ENCODE results near the gene LARP4B.

The LARP4B gene

DNA sequence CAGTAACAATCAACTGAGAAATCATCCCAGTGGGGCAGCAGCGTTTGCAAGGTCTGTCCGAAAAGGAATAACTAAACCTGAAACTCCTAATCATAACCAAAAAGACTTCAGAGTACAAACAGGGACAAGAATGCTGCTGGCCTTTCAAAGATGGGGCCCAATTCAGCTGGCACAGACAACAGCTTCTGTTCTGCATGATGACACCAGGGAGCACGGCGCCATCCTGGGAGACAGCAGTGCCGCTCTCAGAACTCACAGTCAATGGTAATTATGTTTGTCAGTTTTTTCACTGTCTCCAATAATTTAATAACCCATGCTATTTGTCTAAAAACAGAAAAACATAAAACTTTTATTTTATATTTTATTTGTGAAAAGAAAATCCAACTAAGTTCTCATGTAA, 90.0 kb downstream of the LARP4B start:
- H3K36me3 ChIP-seq (replicated peaks; ENCODE audit: low read depth, low read length): peaks cover 39% of the 10 kb centered on the region
- TF ChIP-seq, protein P1, sequence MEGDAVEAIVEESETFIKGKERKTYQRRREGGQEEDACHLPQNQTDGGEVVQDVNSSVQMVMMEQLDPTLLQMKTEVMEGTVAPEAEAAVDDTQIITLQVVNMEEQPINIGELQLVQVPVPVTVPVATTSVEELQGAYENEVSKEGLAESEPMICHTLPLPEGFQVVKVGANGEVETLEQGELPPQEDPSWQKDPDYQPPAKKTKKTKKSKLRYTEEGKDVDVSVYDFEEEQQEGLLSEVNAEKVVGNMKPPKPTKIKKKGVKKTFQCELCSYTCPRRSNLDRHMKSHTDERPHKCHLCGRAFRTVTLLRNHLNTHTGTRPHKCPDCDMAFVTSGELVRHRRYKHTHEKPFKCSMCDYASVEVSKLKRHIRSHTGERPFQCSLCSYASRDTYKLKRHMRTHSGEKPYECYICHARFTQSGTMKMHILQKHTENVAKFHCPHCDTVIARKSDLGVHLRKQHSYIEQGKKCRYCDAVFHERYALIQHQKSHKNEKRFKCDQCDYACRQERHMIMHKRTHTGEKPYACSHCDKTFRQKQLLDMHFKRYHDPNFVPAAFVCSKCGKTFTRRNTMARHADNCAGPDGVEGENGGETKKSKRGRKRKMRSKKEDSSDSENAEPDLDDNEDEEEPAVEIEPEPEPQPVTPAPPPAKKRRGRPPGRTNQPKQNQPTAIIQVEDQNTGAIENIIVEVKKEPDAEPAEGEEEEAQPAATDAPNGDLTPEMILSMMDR (IDR thresholded peaks at IDR 0.05; ENCODE audit: low read depth, low read length): no peak
- no peak for TF ChIP-seq EZH2phosphoT487 (IDR thresholded peaks at IDR 0.05; ENCODE audit: low read depth)

DNA sequence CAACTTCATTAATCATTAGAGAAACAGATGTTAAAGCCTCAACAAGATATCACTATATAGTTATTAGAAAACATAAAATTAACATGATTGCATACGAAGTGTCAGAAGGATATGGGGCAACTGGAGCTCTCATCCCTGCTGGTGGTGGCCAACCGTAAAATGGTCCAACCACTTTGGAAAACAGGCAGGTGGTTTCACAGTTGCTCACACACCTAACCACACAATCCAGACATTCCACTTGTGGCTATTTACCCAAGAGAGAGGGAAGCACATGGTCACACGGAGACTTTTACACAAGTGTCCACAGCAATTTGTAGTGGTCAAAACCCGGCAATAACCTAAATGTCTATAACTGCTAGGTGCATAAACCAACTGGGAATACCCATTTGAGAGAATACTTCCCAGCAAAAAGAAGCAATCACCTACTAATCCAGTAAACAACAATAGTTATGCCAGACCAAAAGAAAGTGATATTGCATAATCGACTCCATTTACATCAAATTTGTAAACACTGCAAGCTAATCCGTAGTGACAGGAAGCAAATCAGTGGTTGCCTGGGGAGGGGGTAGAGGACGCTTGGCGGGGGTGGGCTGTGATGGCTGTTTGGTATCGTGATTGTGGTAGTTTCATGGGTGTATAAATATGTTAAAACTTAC, 91.8 kb downstream of the LARP4B start:
- H3K79me2 ChIP-seq (ENCODE audit: low read length): peaks cover 44% of the 10 kb centered on the region
- peaks cover 36% of the 10 kb centered on the region for H3K36me3 ChIP-seq (replicated peaks; ENCODE audit: low read depth, low read length)
- no peaks in the 10 kb centered on the region for H3K4me1 ChIP-seq (ENCODE audit: low read length)
- H3K27ac ChIP-seq (ENCODE audit: low read length): no peak overlapping the region
- no peaks in the 10 kb centered on the region for H3K27me3 ChIP-seq (ENCODE audit: low read depth, low read length)
- no peak overlapping the region for H2AFZ ChIP-seq (ENCODE audit: low read depth, low read length)
- no peak for TF ChIP-seq EZH2phosphoT487 (IDR thresholded peaks at IDR 0.05; ENCODE audit: low read depth)
- TF ChIP-seq, protein P1 (IDR thresholded peaks at IDR 0.05; ENCODE audit: low read depth, low read length): no peak
- H3K4me2 ChIP-seq (ENCODE audit: low read length): no peak overlapping the region
- no peak overlapping the region for H3K4me3 ChIP-seq (ENCODE audit: low read length)
- no peak overlapping the region for H3K9ac ChIP-seq (ENCODE audit: low read length)
- peaks cover 29% of the 10 kb centered on the region for H4K20me1 ChIP-seq (ENCODE audit: insufficient read depth, low read length)
- H3K9me3 ChIP-seq (ENCODE audit: insufficient read depth, low read length): no peaks in the 10 kb centered on the region

More for the DNA sequence above, 90.0 kb downstream of the LARP4B start:
- H3K4me3 ChIP-seq (ENCODE audit: low read length): no peak overlapping the region
- H2AFZ ChIP-seq (ENCODE audit: low read depth, low read length): no peak overlapping the region
- H4K20me1 ChIP-seq (ENCODE audit: insufficient read depth, low read length): peaks cover 48% of the 10 kb centered on the region
- no peak overlapping the region for H3K4me2 ChIP-seq (ENCODE audit: low read length)
- H3K27ac ChIP-seq (ENCODE audit: low read length): no peak overlapping the region
- peaks cover 62% of the 10 kb centered on the region for H3K79me2 ChIP-seq (ENCODE audit: low read length)
- H3K27me3 ChIP-seq (ENCODE audit: low read depth, low read length): no peaks in the 10 kb centered on the region
- H3K9me3 ChIP-seq (ENCODE audit: insufficient read depth, low read length): no peaks in the 10 kb centered on the region
- peaks cover 8% of the 10 kb centered on the region; the same call in 1 of the 2 replicates for H3K4me1 ChIP-seq (ENCODE audit: low read length)
- no peak overlapping the region for H3K9ac ChIP-seq (ENCODE audit: low read length)

DNA sequence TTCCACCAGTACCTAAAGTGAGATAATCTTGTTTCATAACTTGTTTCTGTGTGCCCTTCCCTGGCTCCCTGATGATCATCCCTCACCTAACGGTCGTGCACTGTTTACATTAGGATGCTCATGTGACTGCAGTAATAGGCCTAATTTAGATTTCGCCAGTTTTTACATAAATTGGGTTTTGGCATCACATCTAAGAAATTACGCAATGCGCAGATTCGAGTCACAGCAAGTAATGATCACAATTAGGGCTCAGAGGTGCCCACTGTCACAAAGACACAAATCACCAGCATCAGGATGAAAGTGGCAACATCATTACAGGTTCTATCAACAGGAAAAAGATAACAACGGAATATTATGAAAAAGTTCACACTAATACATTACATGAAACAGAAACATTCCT, 94.7 kb downstream of the LARP4B start:
- peaks cover 34% of the 10 kb centered on the region for H3K36me3 ChIP-seq (replicated peaks; ENCODE audit: low read depth, low read length)
- H4K20me1 ChIP-seq (ENCODE audit: insufficient read depth, low read length): peaks cover 28% of the 10 kb centered on the region
- H3K79me2 ChIP-seq (ENCODE audit: low read length): peaks cover 42% of the 10 kb centered on the region

DNA sequence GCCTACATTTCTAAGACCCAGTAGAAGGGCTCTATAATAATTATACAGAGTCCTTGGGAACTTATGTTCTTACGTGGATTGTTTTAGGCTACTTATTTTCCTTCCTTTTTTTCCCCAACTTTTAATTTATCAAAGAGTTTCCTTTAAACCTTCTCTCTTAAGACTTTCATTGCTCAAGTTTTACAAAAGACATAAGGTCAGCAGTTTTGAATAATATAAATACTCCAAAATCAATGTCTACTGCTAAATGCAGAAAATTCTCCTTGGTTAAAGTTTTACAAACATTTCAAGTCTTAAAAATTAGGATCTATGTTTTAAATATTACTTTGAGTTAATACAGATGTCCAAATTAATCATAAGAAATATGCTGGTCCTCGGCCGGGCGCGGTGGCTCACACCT, 97.0 kb downstream of the LARP4B start:
- H3K4me3 ChIP-seq (ENCODE audit: low read length): no peak overlapping the region
- peaks cover 24% of the 10 kb centered on the region for H4K20me1 ChIP-seq (ENCODE audit: insufficient read depth, low read length)
- no peak overlapping the region for H3K27ac ChIP-seq (ENCODE audit: low read length)
- no peaks in the 10 kb centered on the region for H3K4me1 ChIP-seq (ENCODE audit: low read length)
- no peak overlapping the region for H3K9ac ChIP-seq (ENCODE audit: low read length)
- peaks cover 26% of the 10 kb centered on the region for H3K36me3 ChIP-seq (replicated peaks; ENCODE audit: low read depth, low read length)
- H3K4me2 ChIP-seq (ENCODE audit: low read length): no peak overlapping the region
- H3K27me3 ChIP-seq (ENCODE audit: low read depth, low read length): no peaks in the 10 kb centered on the region
- TF ChIP-seq, protein P1 (IDR thresholded peaks at IDR 0.05; ENCODE audit: low read depth, low read length): no peak
- TF ChIP-seq EZH2phosphoT487 (IDR thresholded peaks at IDR 0.05; ENCODE audit: low read depth): no peak
- H3K79me2 ChIP-seq (ENCODE audit: low read length): peaks cover 33% of the 10 kb centered on the region
- H3K9me3 ChIP-seq (ENCODE audit: insufficient read depth, low read length): no peaks in the 10 kb centered on the region
- H2AFZ ChIP-seq (ENCODE audit: low read depth, low read length): no peak overlapping the region

More for the DNA sequence above, 94.7 kb downstream of the LARP4B start:
- TF ChIP-seq, protein P1 (IDR thresholded peaks at IDR 0.05; ENCODE audit: low read depth, low read length): no peak
- no peak for TF ChIP-seq EZH2phosphoT487 (IDR thresholded peaks at IDR 0.05; ENCODE audit: low read depth)
- Histone ChIP-seq H3K4me3 (ENCODE audit: low read length) (no peak overlapping the region), H3K4me2 (ENCODE audit: low read length) (no peak overlapping the region), H3K4me1 (ENCODE audit: low read length) (no peaks in the 10 kb centered on the region), H3K9me3 (ENCODE audit: insufficient read depth, low read length) (no peaks in the 10 kb centered on the region), H2AFZ (ENCODE audit: low read depth, low read length) (no peak overlapping the region), H3K9ac (ENCODE audit: low read length) (no peak overlapping the region), H3K27me3 (ENCODE audit: low read depth, low read length) (no peaks in the 10 kb centered on the region), H3K27ac (ENCODE audit: low read length) (no peak overlapping the region)
